Brain microvascular endothelial cell (primary cell): ENCODE results near the gene NDUFAB1.

Source experiments
- DNase-seq: peaks from one replicate; pipeline ENCODE4 v3.0.0-alpha.2; 2020
- H3K27ac ChIP-seq: fragments of 250-450 bp; sonication (Bioruptor Pico); 2 replicates; pipeline ENCODE4 v1.5.1; 2020; ENCODE audit warnings: mild to moderate bottlenecking, moderate library complexity
- H3K27me3 ChIP-seq: fragments of 250-450 bp; sonication (Bioruptor Pico); replicated peaks from 2 replicates; pipeline ENCODE4 v1.5.1; 2020; ENCODE audit warnings: mild to moderate bottlenecking
- H3K36me3 ChIP-seq: fragments of 250-450 bp; sonication (Bioruptor Pico); replicated peaks from 2 replicates; pipeline ENCODE4 v1.5.1; 2020; ENCODE audit warnings: mild to moderate bottlenecking
- H3K4me3 ChIP-seq: 2 replicates; pipeline ENCODE4 v1.5.1; 2011; ENCODE audit warnings: low read depth, mild to moderate bottlenecking, control low read depth, low read length, moderate library complexity
- CTCF ChIP-seq: IDR thresholded peaks from 2 replicates; pipeline ENCODE4 v1.5.1; 2011; ENCODE audit warnings: low read depth, mild to moderate bottlenecking, moderate library complexity, low read length, control low read depth, inconsistent platforms; ENCODE audit errors: missing control alignments
- in situ Hi-C: cut with HindIII; loops from 2 replicates; pipeline ENCODE4 v1.10.0; 2017; ENCODE audit warnings: low sequenced_read_pairs, low pct_ligation_motif_present

NDUFAB1 gene

GRCh38 chr16:23579371-23579770, 16.7 kb downstream of the NDUFAB1 start:
- in situ Hi-C loops = no loop called here
- peaks cover 32% of the 10 kb centered on the region for H3K36me3 ChIP-seq
- TF ChIP-seq CTCF = no peak

DNA sequence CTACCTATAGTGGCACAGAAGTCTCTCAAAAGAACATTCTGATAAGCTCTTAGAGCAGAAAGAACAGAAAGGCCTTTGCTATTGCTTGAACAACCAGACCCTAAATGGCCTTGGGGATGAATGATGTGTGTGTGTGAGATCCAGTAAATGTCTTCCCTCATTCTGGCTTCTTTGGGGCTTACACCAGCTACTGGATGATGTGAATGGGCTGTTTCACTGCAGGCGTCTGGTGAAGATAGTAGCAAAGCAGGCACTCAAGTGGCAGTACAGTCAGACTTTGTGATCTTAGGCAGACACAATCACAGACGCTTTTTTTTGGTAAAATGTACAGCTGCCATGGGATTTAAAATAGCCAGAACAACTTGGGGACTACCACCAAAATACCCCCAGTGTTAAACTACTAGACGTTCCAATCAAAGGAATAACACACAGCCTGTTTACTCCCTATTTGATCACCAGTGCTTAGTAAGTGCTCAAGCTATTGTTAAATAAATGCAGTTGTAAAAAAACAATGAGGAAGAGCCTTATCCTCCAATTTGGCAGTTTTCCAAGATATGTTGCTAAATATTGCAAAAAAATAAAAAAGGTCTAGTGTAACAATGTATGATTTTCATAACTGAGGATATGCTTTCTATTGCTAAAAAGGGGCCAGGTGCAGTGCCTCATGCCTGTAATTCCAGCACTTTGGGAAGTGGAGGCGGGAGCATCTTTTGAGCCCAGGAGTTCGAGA, 17.9 kb downstream of the NDUFAB1 start:
- peaks cover 37% of the 10 kb centered on the region for H3K36me3 ChIP-seq
- no peak overlapping the region for H3K27ac ChIP-seq
- H3K4me3 ChIP-seq = no peak overlapping the region
- H3K27me3 ChIP-seq = no peaks in the 10 kb centered on the region
- no peak for TF ChIP-seq CTCF
- DNase-seq = no peak
- in situ Hi-C loops = no loop called here

More at GRCh38 chr16:23579371-23579770, 16.7 kb downstream of the NDUFAB1 start:
- H3K4me3 ChIP-seq = no peak overlapping the region
- H3K27ac ChIP-seq = no peak overlapping the region
- no peaks in the 10 kb centered on the region for H3K27me3 ChIP-seq
- DNase-seq = no peak

DNA sequence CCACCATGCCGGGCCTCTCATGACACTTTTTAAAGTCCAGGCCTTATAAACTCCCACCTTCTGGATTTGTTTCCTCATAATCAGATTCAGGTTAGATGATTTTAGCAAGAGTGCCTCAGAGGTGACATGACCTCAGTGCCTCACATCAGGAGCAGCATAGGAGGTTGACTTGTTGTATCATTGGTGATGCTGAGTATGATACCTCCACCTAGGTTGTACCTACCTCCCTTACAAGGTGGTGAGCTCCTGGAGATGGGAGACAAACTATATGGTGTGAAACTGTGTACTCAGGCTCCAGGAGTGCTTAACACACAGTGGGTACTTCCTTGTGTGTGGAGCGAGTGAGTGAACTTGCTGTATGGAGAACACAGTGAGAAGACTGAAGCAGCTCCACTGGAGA, 18.6 kb downstream of the NDUFAB1 start:
- Histone ChIP-seq H3K27me3 (no peaks in the 10 kb centered on the region), H3K36me3 (peaks cover 44% of the 10 kb centered on the region), H3K27ac (no peak overlapping the region), H3K4me3 (no peak overlapping the region)
- TF ChIP-seq CTCF = no peak
- DNase-seq = no peak
- in situ Hi-C loops = no loop called here

DNA sequence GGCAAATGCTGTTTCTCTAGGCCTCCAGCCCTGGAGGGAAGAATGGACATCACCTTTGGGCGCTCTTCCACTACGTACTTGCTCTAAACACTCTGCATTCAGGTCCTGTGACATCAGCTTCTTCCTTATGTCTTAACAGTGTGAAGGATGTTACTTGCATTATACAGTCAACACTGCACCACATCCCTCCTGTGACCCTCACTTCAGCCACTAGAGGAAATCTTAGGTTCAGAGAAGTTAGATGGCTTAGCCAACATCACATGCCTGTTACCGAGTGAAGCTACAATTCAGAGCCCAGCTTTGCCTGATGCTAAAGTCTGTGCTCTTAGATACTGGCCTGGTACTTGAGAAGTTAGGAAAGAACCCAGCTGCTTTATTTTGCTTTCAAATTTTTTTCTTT, 20.3 kb downstream of the NDUFAB1 start:
- no peak for TF ChIP-seq CTCF
- no peak for DNase-seq
- Histone ChIP-seq H3K27me3 (no peaks in the 10 kb centered on the region), H3K27ac (no peak overlapping the region), H3K36me3 (peaks cover 50% of the 10 kb centered on the region), H3K4me3 (no peak overlapping the region)
- in situ Hi-C loops = no loop called here

DNA sequence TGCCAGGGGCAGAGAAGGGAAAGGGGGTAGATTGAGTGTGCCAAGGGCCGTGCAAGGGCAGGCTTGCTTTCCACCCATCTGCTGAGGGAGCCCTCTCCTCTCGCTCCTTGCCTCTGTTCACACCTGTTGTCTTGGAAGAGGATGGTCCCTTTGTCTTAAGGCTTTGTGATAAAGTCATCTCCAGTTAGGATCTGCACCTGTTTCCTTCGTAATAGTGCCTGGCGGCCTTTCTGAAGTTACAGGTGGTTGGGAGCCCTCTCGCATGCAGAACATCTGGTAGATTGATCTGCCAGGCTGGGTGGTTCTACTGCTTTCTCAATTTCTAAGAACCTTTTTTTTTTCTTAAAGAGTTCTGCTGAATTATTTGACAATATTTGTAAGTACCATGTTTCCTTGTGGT, 22.3 kb downstream of the NDUFAB1 start:
- peaks cover 50% of the 10 kb centered on the region for H3K36me3 ChIP-seq
- in situ Hi-C loops = no loop called here
- DNase-seq = no peak
- no peak for TF ChIP-seq CTCF
- H3K4me3 ChIP-seq = no peak overlapping the region
- H3K27ac ChIP-seq = no peak overlapping the region
- no peaks in the 10 kb centered on the region for H3K27me3 ChIP-seq

- no peak overlapping the region for H3K27ac ChIP-seq
- DNase-seq = no peak
- no peak overlapping the region for H3K4me3 ChIP-seq
- in situ Hi-C loops = no loop called here
- TF ChIP-seq CTCF = no peak
- peaks cover 60% of the 10 kb centered on the region for H3K36me3 ChIP-seq
- no peaks in the 10 kb centered on the region for H3K27me3 ChIP-seq
These were observed 23.7 kb downstream of the NDUFAB1 start for GRCh38 chr16:23572394-23572793.
